IMR-90 (cell line): Measurements from ENCODE around the gene SLC22A2. TPM values are rescaled to one million over a fixed set of nuclear protein-coding genes. Genes with fewer than 3 reads are reported as not detected.

Experiments used
- ATAC-seq: fragments of 200-7000 bp; cut with Tn5 transposase; 2 replicates; pipeline ENCODE4 v1.9.1; 2020; ENCODE audit warnings: low read depth, mild to moderate bottlenecking, moderate library complexity
- BruUV-seq: library from RNA; stranded (reverse); fragments of 400-500 nt; replicated peaks from 2 replicates; lab custom pipeline; 2021; lab: Mats Ljungman, UMichigan
- CTCF ChIA-PET: fragments of 300-600 bp; formaldehyde crosslinking; extraction: SDS; loops from one replicate; lab custom pipeline; 2021; ENCODE audit warnings: antibody characterized with exemption; lab: Yijun Ruan, JAX
- POLR2A ChIA-PET: fragments of 300-600 bp; sonication (Branson Sonifier 250); formaldehyde crosslinking; loops from one replicate; lab custom pipeline; 2022; ENCODE audit warnings: antibody characterized with exemption; ENCODE audit not compliant: unreplicated experiment; lab: Charles Lee
- DNase-seq: peaks from one replicate; pipeline ENCODE4 v3.0.0; 2013
- H2AFZ ChIP-seq: replicated peaks from 2 replicates; pipeline ENCODE3; 2013; ENCODE audit warnings: low read length, mild to moderate bottlenecking; ENCODE audit not compliant: poor library complexity
- H2AK5ac ChIP-seq: 2 replicates; pipeline ENCODE4 v1.6.1; 2013; ENCODE audit warnings: low read depth, low read length, inconsistent platforms
- H2AK9ac ChIP-seq: replicated peaks from 2 replicates; pipeline ENCODE3; 2013; ENCODE audit warnings: mild to moderate bottlenecking, low read depth, low read length, moderate library complexity; ENCODE audit not compliant: poor library complexity
- H2BK120ac ChIP-seq: 2 replicates; pipeline ENCODE4 v1.6.1; 2013; ENCODE audit warnings: low read depth, low read length, inconsistent platforms
- H2BK15ac ChIP-seq: 3 replicates; pipeline ENCODE4 v1.6.1; 2013; ENCODE audit warnings: low read depth, low read length, inconsistent platforms
- H2BK20ac ChIP-seq: 2 replicates; pipeline ENCODE4 v1.6.1; 2013; ENCODE audit warnings: low read depth, mild to moderate bottlenecking, inconsistent platforms, low read length, moderate library complexity
- H2BK5ac ChIP-seq: 2 replicates; pipeline ENCODE4 v1.6.1; 2013; ENCODE audit warnings: mild to moderate bottlenecking, low read depth, low read length, inconsistent platforms; ENCODE audit not compliant: poor library complexity, severe bottlenecking
- H3K14ac ChIP-seq: replicated peaks from 2 replicates; pipeline ENCODE4 v1.6.1; 2013; ENCODE audit warnings: low read depth, low read length, inconsistent platforms
- H3K18ac ChIP-seq: 2 replicates; pipeline ENCODE4 v1.6.1; 2013; ENCODE audit warnings: low read depth, low read length, control low read depth
- H3K23ac ChIP-seq: 2 replicates; pipeline ENCODE4 v1.6.1; 2013; ENCODE audit warnings: low read depth, low read length, inconsistent platforms
- H3K27ac ChIP-seq: 2 replicates; pipeline ENCODE4 v1.5.1; 2013; ENCODE audit warnings: mild to moderate bottlenecking, control low read depth, low read length; ENCODE audit not compliant: insufficient read depth
- H3K27me3 ChIP-seq: 2 replicates; pipeline ENCODE4 v1.6.1; 2013; ENCODE audit warnings: low read length; ENCODE audit not compliant: control insufficient read depth, insufficient read depth
- H3K36me3 ChIP-seq: 2 replicates; pipeline ENCODE4 v1.6.1; 2013; ENCODE audit warnings: low read length, mixed read lengths; ENCODE audit not compliant: control insufficient read depth, insufficient read depth
- H3K4ac ChIP-seq: 2 replicates; pipeline ENCODE4 v1.6.1; 2013; ENCODE audit warnings: low read depth, low read length, inconsistent platforms
- H3K4me1 ChIP-seq: 2 replicates; pipeline ENCODE4 v1.6.1; 2013; ENCODE audit warnings: low read length, mixed read lengths; ENCODE audit not compliant: control insufficient read depth, insufficient read depth
- H3K4me2 ChIP-seq: 2 replicates; pipeline ENCODE4 v1.6.1; 2013; ENCODE audit warnings: low read depth, mild to moderate bottlenecking, control low read depth, low read length, moderate library complexity
- H3K4me3 ChIP-seq: 2 replicates; pipeline ENCODE4 v1.5.1; 2013; ENCODE audit warnings: low read depth, mild to moderate bottlenecking, control low read depth, low read length, moderate library complexity; ENCODE audit not compliant: insufficient read depth
- H3K56ac ChIP-seq: 2 replicates; pipeline ENCODE4 v1.6.1; 2013; ENCODE audit warnings: low read length, inconsistent platforms; ENCODE audit not compliant: insufficient read depth; ENCODE audit errors: extremely low read depth
- H3K79me1 ChIP-seq, 2 experiments: 2 replicates each; pipeline ENCODE4 v1.6.1; 2013; ENCODE audit warnings: low read length in 2 of 2, inconsistent platforms in 1 of 2, low read depth in 1 of 2
- H3K9ac ChIP-seq: 2 replicates; pipeline ENCODE4 v1.6.1; 2013; ENCODE audit warnings: low read depth, low read length, control low read depth
- H3K9me1 ChIP-seq: 2 replicates; pipeline ENCODE4 v1.6.1; 2013; ENCODE audit warnings: low read length, inconsistent platforms; ENCODE audit not compliant: insufficient read depth
- H3K9me3 ChIP-seq: 2 replicates; pipeline ENCODE4 v1.6.1; 2013; ENCODE audit warnings: low read length; ENCODE audit not compliant: control insufficient read depth, insufficient read depth
- H4K20me1 ChIP-seq: 2 replicates; pipeline ENCODE4 v1.6.1; 2013; ENCODE audit warnings: low read length, inconsistent platforms; ENCODE audit not compliant: insufficient read depth
- H4K5ac ChIP-seq: 2 replicates; pipeline ENCODE4 v1.6.1; 2013; ENCODE audit warnings: mild to moderate bottlenecking, low read depth, low read length, control low read depth
- H4K8ac ChIP-seq, 2 experiments: 2 replicates each; pipeline ENCODE4 v1.6.1; 2013; ENCODE audit warnings: low read depth in 2 of 2, low read length in 2 of 2, control low read depth in 1 of 2, inconsistent platforms in 1 of 2
- H4K91ac ChIP-seq: 2 replicates; pipeline ENCODE4 v1.6.1; 2013; ENCODE audit warnings: low read depth, low read length, inconsistent platforms; ENCODE audit not compliant: insufficient read depth
- BHLHE40 ChIP-seq: fragments of 150-350 bp; IDR thresholded peaks from 2 replicates; pipeline ENCODE4 v1.6.1; 2016; ENCODE audit warnings: mild to moderate bottlenecking, low read depth, low read length
- ELK1 ChIP-seq: fragments of 150-350 bp; IDR thresholded peaks from 2 replicates; pipeline ENCODE4 v1.6.1; 2016; ENCODE audit warnings: low read depth, mild to moderate bottlenecking, low read length, moderate library complexity, borderline replicate concordance
- FOS ChIP-seq: fragments of 150-350 bp; IDR thresholded peaks from 2 replicates; pipeline ENCODE4 v1.6.1; 2016; ENCODE audit warnings: low read depth, low read length
- MAFK ChIP-seq: IDR thresholded peaks from 2 replicates; pipeline ENCODE4 v1.6.1; 2012; ENCODE audit warnings: low read depth, low read length, improper control_type of control experiment
- MXI1 ChIP-seq: IDR thresholded peaks from 2 replicates; pipeline ENCODE4 v1.6.1; 2012; ENCODE audit warnings: low read depth, mild to moderate bottlenecking, low read length, moderate library complexity, borderline replicate concordance
- RAD21 ChIP-seq: IDR thresholded peaks from 2 replicates; pipeline ENCODE4 v1.6.1; 2012; ENCODE audit warnings: low read length, improper control_type of control experiment
- RFX5 ChIP-seq: IDR thresholded peaks from 2 replicates; pipeline ENCODE4 v1.8.0; 2012; ENCODE audit warnings: low read depth, mild to moderate bottlenecking, low read length, moderate library complexity
- SMC3 ChIP-seq: fragments of 150-350 bp; IDR thresholded peaks from 2 replicates; pipeline ENCODE4 v1.6.1; 2016; ENCODE audit warnings: low read depth, mild to moderate bottlenecking, antibody characterized with exemption, low read length, moderate library complexity
- WGBS, 2 experiments: methylation state at CpG; one replicate each; pipeline versions ENCODE4 v1.1.5 to v1.1.7; 2013; ENCODE audit warnings: missing lambda C conversion rate in 2 of 2; ENCODE audit not compliant: insufficient read length in 1 of 2; ENCODE audit errors: extremely low coverage in 2 of 2; 5-methylcytosine and 5-hydroxymethylcytosine counted together
- dilution Hi-C: fragments of 300-500 bp; cut with HindIII; formaldehyde crosslinking; loops from one replicate; pipeline ENCODE4 v1.14.3; 2018; ENCODE audit warnings: low sequenced_read_pairs; ENCODE audit not compliant: unreplicated experiment
- in situ Hi-C: fragments of 300-500 bp; cut with MboI; formaldehyde crosslinking; loops from 3 replicates; pipeline ENCODE4 v1.14.3; 2019; ENCODE audit warnings: low sequenced_read_pairs, inconsistent platforms, mixed read lengths
- intact Hi-C: fragments of 100-400 bp; cut with micrococcal nuclease; formaldehyde crosslinking; loops from 2 replicates; pipeline ENCODE4 v1.10.0; 2022
- polyA plus RNA-seq, 3 experiments: library from polyadenylated mRNA; depleted of rRNA; stranded (reverse); fragments of >200 nt; gene quantifications; 2 replicates each; pipeline ENCODE4 v1.2.3, GENCODE V29; 2012; ENCODE audit warnings: low replicate concordance in 1 of 3
- total RNA-seq: library from RNA; depleted of rRNA; stranded (reverse); fragments of >200 nt; gene quantifications from 2 replicates; pipeline ENCODE4 v1.2.3, GENCODE V29; 2012
- TF ChIP-seq, protein P1 (sequence below): fragments of 150-350 bp; IDR thresholded peaks from 2 replicates; pipeline ENCODE4 v1.6.1; 2017; ENCODE audit warnings: mild to moderate bottlenecking, antibody characterized with exemption, low read length, low read depth

SLC22A2 gene
- total and polyA plus RNA-seq, 2 of the 4 experiments (the other 2 are of a cell fraction): not detected

- in situ Hi-C loops: no loop called here
- Histone ChIP-seq H4K20me1 (no peaks in the 10 kb centered on the region), H4K8ac (no peak overlapping the region), H3K36me3 (no peaks in the 10 kb centered on the region), H3K4me1 (no peaks in the 10 kb centered on the region), H3K27ac (no peak overlapping the region), H4K91ac (no peak overlapping the region), H3K79me1 (no peaks in the 10 kb centered on the region), H3K4ac (no peak overlapping the region), H2AK9ac (no peak overlapping the region), H3K14ac (no peak overlapping the region), H3K56ac (no peak overlapping the region), H2BK15ac (no peak overlapping the region), H3K4me2 (no peak overlapping the region), H3K27me3 (no peaks in the 10 kb centered on the region), H2AK5ac (no peak overlapping the region), H2AFZ (no peak overlapping the region), H4K5ac (no peak overlapping the region), H3K18ac (no peak overlapping the region), H2BK120ac (no peak overlapping the region), H3K9ac (no peak overlapping the region), H3K23ac (no peak overlapping the region), H2BK20ac (no peak overlapping the region), H2BK5ac (no peak overlapping the region), H3K9me3 (peaks cover 20% of the 10 kb centered on the region), H3K4me3 (no peak overlapping the region), H3K9me1 (no peaks in the 10 kb centered on the region)
- no TSS peak for BruUV-seq
- ATAC-seq (no peak), DNase-seq (no peak)
- intact Hi-C loops: no loop called here
- TF ChIP-seq RAD21: no peak
- TF ChIP-seq, protein P1, sequence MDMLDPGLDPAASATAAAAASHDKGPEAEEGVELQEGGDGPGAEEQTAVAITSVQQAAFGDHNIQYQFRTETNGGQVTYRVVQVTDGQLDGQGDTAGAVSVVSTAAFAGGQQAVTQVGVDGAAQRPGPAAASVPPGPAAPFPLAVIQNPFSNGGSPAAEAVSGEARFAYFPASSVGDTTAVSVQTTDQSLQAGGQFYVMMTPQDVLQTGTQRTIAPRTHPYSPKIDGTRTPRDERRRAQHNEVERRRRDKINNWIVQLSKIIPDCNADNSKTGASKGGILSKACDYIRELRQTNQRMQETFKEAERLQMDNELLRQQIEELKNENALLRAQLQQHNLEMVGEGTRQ: no peak
- no peak for TF ChIP-seq MAFK
- TF ChIP-seq RFX5: no peak
- no peak for TF ChIP-seq MXI1
- TF ChIP-seq SMC3: no peak
- TF ChIP-seq BHLHE40: no peak
- TF ChIP-seq FOS: no peak
- no peak for TF ChIP-seq ELK1
- WGBS, 2 experiments: no CpG with 5 or more reads among the region's 6 CpGs
- POLR2A ChIA-PET: no interaction called here
- dilution Hi-C loops: no loop called here
- CTCF ChIA-PET: no interaction called here
These were observed 38.7 kb upstream of the SLC22A2 start for GRCh38 chr6:160297310-160297709.
